Muscle layer of colon (tissue), 2 donors: ENCODE data around the gene CEP250.

Experiments
- H3K27ac ChIP-seq: one replicate; pipeline ENCODE4 v1.7.0; 2013; ENCODE audit warnings: low read depth, mild to moderate bottlenecking, low read length, moderate library complexity
- H3K27me3 ChIP-seq, 2 donors: one replicate each; pipeline ENCODE4 v1.7.0; 2013; ENCODE audit warnings: low read length in 2 of 2, mild to moderate bottlenecking in 2 of 2; ENCODE audit not compliant: insufficient read depth in 2 of 2, control insufficient read depth in 1 of 2
- H3K36me3 ChIP-seq: one replicate; pipeline ENCODE4 v1.7.0; 2013; ENCODE audit warnings: mild to moderate bottlenecking, low read length; ENCODE audit not compliant: insufficient read depth
- H3K4me1 ChIP-seq: one replicate; pipeline ENCODE4 v1.7.0; 2013; ENCODE audit warnings: mild to moderate bottlenecking, low read length; ENCODE audit not compliant: insufficient read depth
- H3K4me3 ChIP-seq, 2 donors: one replicate each; pipeline ENCODE4 v1.7.0; 2013; ENCODE audit warnings: low read length in 2 of 2, low read depth in 1 of 2, mild to moderate bottlenecking in 1 of 2, moderate library complexity in 1 of 2
- H3K9ac ChIP-seq: one replicate; pipeline ENCODE4 v1.7.0; 2013; ENCODE audit warnings: low read length
- H3K9me3 ChIP-seq: one replicate; pipeline ENCODE4 v1.7.0; 2013; ENCODE audit warnings: mild to moderate bottlenecking, low read length
- donor health status: abdominal sarcoma.
- donor health status: Adenocarcinoma of cecum.

The CEP250 gene

DNA sequence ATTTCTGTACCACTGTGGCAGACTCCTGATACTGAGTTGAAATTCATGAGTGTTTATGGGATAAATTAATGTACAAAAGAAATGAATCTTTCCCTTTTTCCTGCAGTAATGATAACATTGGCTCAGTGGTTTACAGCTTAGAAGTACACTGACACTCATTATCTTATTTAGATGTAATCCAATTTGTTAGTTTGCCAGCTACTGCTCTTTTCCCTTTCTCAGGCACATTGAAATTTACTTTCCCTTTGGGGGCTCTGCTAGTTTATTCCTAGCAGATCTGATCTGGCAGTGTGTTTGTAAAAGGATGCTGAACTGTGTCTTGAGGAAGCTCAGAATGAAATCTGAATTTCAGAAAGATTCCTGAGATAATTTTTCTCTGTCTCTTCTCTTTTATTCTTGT, 3.0 kb downstream of the CEP250 start:
- Histone ChIP-seq H3K27ac (no peak overlapping the region), H3K4me3 (no peak overlapping the region), H3K36me3 (peaks cover 4% of the 10 kb centered on the region), H3K9ac (no peak overlapping the region), H3K9me3 (no peaks in the 10 kb centered on the region), H3K27me3 (no peaks in the 10 kb centered on the region), H3K4me1 (peaks cover 13% of the 10 kb centered on the region)

DNA sequence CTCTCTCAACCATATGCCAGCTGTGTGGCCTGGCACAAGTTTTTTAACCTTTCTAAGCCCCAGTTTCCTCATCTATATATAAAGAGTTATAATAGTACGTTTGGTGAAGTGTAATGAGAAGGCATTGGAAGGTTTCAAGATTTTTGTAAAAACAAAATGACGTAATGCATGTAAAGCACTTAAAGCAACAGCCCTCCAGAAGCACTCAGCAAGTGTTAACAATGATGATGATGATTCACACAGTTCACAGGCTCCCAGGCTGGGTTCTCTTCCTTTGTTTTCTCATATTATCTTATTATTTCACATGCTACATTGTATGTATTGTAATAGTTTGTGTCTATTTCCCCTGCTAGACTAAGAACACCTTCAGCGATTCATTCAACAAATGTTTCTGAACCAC, 6.2 kb downstream of the CEP250 start:
- no peak overlapping the region for H3K4me3 ChIP-seq
- no peaks in the 10 kb centered on the region for H3K9me3 ChIP-seq
- no peak overlapping the region for H3K9ac ChIP-seq
- no peaks in the 10 kb centered on the region for H3K27me3 ChIP-seq
- H3K36me3 ChIP-seq: peaks cover 18% of the 10 kb centered on the region
- peaks cover 9% of the 10 kb centered on the region for H3K4me1 ChIP-seq
- no peak overlapping the region for H3K27ac ChIP-seq

DNA sequence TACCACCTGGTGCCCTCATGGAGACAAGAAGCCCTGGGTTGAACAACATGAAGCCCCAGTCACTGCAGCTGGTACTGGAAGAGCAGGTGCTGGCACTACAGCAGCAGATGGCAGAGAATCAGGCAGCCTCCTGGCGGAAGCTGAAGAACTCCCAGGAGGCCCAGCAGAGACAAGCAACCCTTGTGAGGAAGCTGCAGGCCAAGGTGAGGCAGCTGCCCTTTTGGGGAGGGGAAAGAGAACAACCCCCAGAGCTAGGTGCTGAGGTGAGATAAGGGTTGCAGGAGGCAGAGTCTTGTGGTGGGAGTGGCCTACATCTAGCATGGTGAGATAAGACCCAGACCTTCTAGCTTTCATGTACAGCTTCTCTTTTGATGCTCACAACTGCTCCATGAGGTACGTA, 7.0 kb downstream of the CEP250 start:
- peaks cover 21% of the 10 kb centered on the region for H3K36me3 ChIP-seq
- no peaks in the 10 kb centered on the region for H3K27me3 ChIP-seq

DNA sequence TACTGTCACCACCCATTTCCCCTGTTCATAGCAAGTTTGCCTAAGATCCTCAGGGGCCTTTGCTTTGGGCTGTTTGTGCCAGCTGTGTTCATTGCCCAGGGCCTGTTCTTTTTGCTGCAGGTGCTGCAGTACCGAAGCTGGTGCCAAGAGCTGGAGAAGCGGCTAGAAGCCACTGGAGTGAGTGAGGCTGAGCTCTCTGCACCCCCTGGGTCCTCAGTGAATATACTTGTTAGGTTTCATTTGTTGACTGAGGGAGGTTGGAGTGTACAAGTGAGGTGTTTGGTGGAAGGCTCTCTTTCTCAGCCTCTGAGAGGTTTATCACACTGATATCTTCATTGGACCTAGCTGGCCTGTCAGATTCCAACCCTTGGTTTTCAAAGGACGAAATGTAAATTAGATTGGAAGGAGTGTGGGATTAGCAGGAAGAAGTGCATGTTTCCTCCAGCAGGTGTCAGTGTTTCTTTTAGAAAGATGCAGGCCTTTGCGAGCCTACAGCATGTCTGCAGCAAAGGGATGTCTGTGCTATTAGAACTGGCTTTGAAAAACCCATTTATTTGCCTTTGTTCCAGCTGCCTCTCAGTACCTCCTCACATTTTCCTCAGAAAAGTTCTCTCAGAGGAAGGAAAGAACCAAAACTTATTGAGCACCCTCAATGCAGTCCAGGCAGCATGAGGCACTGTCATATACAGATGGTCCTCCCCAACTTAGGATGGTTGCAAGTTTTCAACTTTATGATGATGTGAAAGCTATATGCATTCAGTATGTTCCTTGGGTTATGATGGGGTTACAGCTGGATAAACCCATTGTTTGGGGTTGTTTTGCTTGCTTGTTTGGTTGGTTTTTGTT, 8.3 kb downstream of the CEP250 start:
- Histone ChIP-seq H3K9ac (no peak overlapping the region), H3K36me3 (peaks cover 25% of the 10 kb centered on the region), H3K4me3 (no peak overlapping the region), H3K27ac (no peak overlapping the region), H3K27me3 (no peaks in the 10 kb centered on the region), H3K9me3 (no peaks in the 10 kb centered on the region), H3K4me1 (peaks cover 15% of the 10 kb centered on the region)

More for the DNA sequence above, 7.0 kb downstream of the CEP250 start:
- Histone ChIP-seq H3K9me3 (no peaks in the 10 kb centered on the region), H3K9ac (no peak overlapping the region), H3K4me3 (no peak overlapping the region), H3K4me1 (peaks cover 11% of the 10 kb centered on the region), H3K27ac (no peak overlapping the region)

DNA sequence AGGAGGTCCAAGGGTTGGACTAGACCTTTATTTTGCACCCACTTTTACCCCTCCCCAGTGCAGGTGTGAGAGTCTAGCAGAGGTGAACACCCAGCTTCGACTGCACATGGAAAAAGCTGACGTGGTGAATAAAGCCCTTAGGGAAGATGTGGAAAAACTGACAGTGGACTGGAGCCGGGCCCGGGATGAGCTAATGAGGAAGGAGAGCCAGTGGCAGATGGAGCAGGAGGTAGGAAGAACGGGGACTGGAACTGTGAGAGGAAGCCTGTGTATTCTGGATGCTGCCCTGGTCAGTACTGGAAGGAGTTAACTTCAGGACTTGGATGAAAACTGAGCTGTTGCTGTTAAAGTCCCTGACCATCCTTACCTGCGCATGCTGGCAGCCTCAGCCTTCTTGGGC, 10.6 kb downstream of the CEP250 start:
- Histone ChIP-seq H3K27me3 (no peaks in the 10 kb centered on the region), H3K9me3 (no peaks in the 10 kb centered on the region), H3K4me3 (no peak overlapping the region), H3K27ac (no peak overlapping the region), H3K36me3 (peaks cover 44% of the 10 kb centered on the region), H3K9ac (no peak overlapping the region), H3K4me1 (peaks cover 15% of the 10 kb centered on the region)

DNA sequence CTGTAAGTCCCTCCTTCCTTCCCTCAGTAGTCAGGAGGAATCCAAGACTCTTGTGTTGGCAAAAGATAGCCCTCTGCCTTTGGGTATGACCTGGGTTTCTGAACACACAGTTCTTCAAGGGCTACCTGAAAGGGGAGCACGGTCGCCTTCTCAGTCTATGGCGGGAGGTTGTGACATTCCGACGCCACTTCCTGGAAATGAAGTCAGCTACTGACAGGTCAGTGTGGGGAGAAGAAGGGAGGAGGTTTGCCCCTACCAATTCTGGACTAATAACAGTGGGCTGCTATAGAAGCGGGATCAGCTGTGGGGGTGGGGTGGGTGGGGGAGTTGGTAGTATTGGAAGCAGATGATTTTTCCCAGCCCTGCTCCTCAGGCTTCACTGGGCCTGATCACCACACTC, 11.5 kb downstream of the CEP250 start:
- Histone ChIP-seq H3K4me3 (no peak overlapping the region), H3K36me3 (peaks cover 47% of the 10 kb centered on the region), H3K27ac (no peak overlapping the region), H3K4me1 (peaks cover 15% of the 10 kb centered on the region), H3K9ac (no peak overlapping the region), H3K27me3 (no peaks in the 10 kb centered on the region), H3K9me3 (no peaks in the 10 kb centered on the region)

DNA sequence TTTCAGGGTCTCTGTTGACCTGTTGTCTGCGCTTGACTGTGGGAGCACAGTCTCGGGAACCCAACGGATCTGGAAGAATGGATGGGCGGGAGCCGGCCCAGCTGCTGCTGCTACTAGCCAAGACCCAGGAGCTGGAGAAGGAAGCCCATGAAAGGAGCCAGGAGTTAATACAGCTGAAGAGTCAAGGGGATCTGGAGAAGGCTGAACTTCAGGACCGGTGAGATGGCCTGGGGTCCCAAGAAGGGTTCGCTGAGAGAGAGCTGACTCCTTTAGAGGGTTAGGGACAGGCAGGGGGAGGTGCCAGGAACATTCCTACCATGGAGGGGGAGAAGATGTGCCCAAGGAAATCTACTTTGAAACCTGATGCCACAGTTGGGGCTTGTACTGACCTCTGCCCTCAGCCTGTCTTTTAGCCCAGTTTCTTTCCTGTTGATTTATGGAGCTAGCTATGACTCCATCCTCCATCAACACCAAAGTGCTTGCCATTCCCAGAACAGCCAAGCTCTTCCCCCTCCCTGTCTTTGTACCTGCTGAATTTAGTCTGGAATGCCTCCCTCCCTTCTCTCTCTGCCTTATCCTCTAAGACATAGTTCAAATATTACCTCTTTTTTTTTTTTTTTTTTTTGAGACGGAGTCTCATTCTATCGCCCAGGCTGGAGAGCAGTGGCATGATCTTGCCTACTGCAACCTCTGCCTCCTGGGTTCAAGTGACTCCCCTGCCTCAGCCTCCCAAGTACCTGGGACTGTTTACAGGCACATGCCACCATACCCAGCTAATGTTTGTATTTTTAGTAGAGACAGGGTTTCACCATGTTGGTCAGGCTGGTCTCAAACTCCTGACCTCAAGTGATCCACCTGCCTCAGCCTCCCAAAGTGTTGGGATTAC, 12.2 kb downstream of the CEP250 start:
- Histone ChIP-seq H3K4me3 (no peak overlapping the region), H3K9me3 (no peaks in the 10 kb centered on the region), H3K27ac (no peak overlapping the region), H3K36me3 (peaks cover 51% of the 10 kb centered on the region), H3K27me3 (no peaks in the 10 kb centered on the region), H3K4me1 (peaks cover 15% of the 10 kb centered on the region), H3K9ac (no peak overlapping the region)

DNA sequence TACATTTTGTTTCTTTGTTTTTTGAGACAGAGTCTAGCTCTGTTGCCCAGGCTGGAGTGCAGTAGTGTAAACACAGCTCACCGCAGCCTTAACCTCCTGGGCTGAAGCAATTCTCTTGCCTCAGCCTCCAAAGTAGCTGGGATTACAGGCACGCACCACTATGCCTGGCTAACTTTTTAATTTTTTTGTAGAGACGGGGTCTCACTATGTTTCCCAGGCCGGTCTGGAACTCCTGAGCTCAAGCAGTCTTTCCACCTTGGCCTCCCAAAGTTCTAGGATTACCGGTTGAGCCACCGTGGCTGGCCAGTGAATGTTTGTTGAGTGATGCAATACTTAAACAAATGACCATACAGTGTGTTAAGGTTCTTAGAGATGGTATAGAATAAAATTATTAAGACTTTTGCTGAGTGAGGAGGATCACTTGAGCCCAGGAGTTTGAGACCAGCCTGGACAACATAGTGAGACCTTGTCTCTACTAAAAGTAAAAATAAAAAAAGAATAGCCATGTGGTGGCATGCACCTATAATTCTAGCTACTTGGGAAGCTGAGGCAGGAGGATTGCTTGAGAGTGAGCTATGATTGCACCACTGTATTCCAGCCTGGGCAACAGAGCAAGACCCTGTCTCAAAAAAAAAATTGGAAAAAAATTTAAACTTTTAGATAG, 13.4 kb downstream of the CEP250 start:
- Histone ChIP-seq H3K36me3 (peaks cover 62% of the 10 kb centered on the region), H3K27ac (no peak overlapping the region), H3K4me3 (no peak overlapping the region), H3K9ac (no peak overlapping the region), H3K27me3 (no peaks in the 10 kb centered on the region), H3K4me1 (peaks cover 14% of the 10 kb centered on the region), H3K9me3 (no peaks in the 10 kb centered on the region)

DNA sequence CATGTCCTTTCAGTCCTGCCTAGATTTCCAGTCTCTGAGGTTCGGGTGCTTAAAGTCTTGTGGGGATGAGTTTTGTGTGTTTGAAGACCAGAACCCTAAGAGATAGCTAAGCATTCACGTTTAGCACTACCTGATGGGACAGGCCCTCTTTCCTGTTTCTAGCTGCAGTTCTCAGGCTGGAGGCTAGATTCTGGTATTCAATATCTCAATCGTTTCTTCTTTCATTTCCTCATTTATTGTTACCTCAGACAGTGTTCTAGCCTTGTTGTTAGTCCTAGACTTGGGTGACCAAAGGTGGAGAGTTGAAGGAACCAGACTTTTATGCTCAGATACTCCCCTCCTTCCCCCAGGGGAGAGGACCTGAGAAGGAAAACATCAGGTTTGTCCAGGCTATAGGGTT, 16.8 kb downstream of the CEP250 start:
- no peaks in the 10 kb centered on the region for H3K9me3 ChIP-seq
- peaks cover 78% of the 10 kb centered on the region for H3K36me3 ChIP-seq
- H3K9ac ChIP-seq: no peak overlapping the region
- H3K27ac ChIP-seq: no peak overlapping the region
- no peaks in the 10 kb centered on the region for H3K27me3 ChIP-seq
- no peak overlapping the region for H3K4me3 ChIP-seq
- H3K4me1 ChIP-seq: peaks cover 5% of the 10 kb centered on the region

DNA sequence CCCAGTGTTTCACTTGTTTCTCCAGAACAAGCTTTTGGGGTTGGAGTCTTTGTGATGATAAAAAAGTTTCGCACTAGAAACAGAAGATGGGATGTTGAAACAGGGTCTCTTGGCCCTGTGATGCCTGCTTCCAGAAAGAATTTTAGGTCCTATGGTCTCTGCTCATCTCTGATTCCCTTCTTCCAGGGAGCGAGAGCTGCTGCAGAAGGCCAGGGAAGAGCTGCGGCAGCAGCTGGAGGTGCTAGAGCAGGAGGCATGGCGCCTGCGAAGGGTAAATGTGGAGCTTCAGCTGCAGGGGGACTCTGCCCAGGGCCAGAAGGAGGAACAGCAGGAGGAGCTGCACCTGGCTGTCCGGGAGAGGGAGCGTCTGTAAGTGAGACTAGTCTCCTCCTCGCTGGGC, 18.3 kb downstream of the CEP250 start:
- no peak overlapping the region for H3K9ac ChIP-seq
- no peaks in the 10 kb centered on the region for H3K4me1 ChIP-seq
- H3K27me3 ChIP-seq: no peaks in the 10 kb centered on the region
- peaks cover 79% of the 10 kb centered on the region for H3K36me3 ChIP-seq
- no peak overlapping the region for H3K4me3 ChIP-seq
- H3K9me3 ChIP-seq: no peaks in the 10 kb centered on the region
- H3K27ac ChIP-seq: no peak overlapping the region

DNA sequence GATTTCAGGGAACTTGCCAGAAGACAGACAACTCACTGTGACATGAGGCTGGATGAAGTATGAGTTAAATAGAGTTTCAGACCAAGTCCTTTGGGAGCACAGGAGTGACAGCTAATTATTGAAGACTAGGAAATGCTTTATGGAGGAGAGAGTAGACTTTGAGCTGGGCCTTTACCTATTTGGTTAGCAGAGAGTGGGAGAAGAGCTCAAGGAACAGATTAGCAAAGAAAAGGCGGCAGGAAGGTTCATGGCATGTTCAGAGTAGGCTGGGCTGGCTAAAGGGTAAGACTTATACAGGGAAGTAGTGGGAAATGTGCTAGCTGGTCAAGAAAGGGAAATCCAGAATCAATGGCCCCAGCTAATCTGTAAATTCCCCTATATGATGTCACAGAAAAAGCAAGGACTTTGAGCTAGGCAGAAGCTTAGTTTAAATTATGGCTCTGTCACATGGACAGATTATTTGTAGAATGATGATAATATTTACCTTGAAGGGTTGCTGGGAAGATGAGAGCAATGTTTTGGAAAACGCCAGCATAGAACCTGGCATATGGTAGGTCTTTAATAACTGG, 19.0 kb downstream of the CEP250 start:
- no peaks in the 10 kb centered on the region for H3K4me1 ChIP-seq
- H3K9me3 ChIP-seq: no peaks in the 10 kb centered on the region
- H3K9ac ChIP-seq: no peak overlapping the region
- no peaks in the 10 kb centered on the region for H3K27me3 ChIP-seq
- no peak overlapping the region for H3K27ac ChIP-seq
- peaks cover 83% of the 10 kb centered on the region for H3K36me3 ChIP-seq
- no peak overlapping the region for H3K4me3 ChIP-seq
